Panc1 (cell line): ENCODE measurements around the gene CHRNA5. TPM values are rescaled to one million over a fixed set of nuclear protein-coding genes. Genes with fewer than 3 reads are reported as not detected.

Experiments
- ATAC-seq: fragments of 200-7000 bp; cut with Tn5 transposase; 2 replicates; pipeline ENCODE4 v1.9.1; 2020; ENCODE audit warnings: mild to moderate bottlenecking, moderate library complexity
- BruUV-seq: library from RNA; stranded (reverse); fragments of 400-500 nt; replicated peaks from 2 replicates; lab custom pipeline; 2021; lab: Mats Ljungman, UMichigan
- CTCF ChIA-PET: fragments of 300-600 bp; sonication (Branson Sonifier 250); formaldehyde crosslinking; loops from one replicate; lab custom pipeline; 2022; ENCODE audit warnings: antibody characterized with exemption; lab: Charles Lee
- POLR2A ChIA-PET: fragments of 300-600 bp; sonication (Branson Sonifier 250); formaldehyde crosslinking; loops from one replicate; lab custom pipeline; 2022; ENCODE audit warnings: antibody characterized with exemption; lab: Charles Lee
- DNase-seq: peaks from one replicate; pipeline ENCODE4 v3.0.0-alpha.2; 2010; ENCODE audit warnings: low read depth, low spot score
- H3K27ac ChIP-seq: 2 replicates; pipeline ENCODE4 v1.5.1; 2011; ENCODE audit warnings: mild to moderate bottlenecking, low read length, inconsistent platforms
- H3K27me3 ChIP-seq: fragments of 200-500 bp; sonication (Bioruptor generic); 2 replicates; pipeline ENCODE4 v1.6.0; 2014; ENCODE audit warnings: low read length, inconsistent platforms; ENCODE audit not compliant: control insufficient read depth, insufficient read depth
- H3K36me3 ChIP-seq: fragments of 200-500 bp; sonication (Bioruptor generic); 2 replicates; pipeline ENCODE4 v1.5.1; 2014; ENCODE audit warnings: inconsistent platforms, mild to moderate bottlenecking, low read length, moderate library complexity; ENCODE audit not compliant: control insufficient read depth, insufficient read depth
- H3K4me1 ChIP-seq: 2 replicates; pipeline ENCODE4 v1.5.1; 2011; ENCODE audit warnings: inconsistent platforms, mild to moderate bottlenecking, low read length, moderate library complexity; ENCODE audit not compliant: control insufficient read depth, insufficient read depth
- H3K4me3 ChIP-seq, 2 experiments: 2 replicates each; pipeline ENCODE4 v1.5.1; 2011 to 2012; ENCODE audit warnings: low read depth in 2 of 2, low read length in 2 of 2, mild to moderate bottlenecking in 2 of 2, inconsistent platforms in 1 of 2, moderate library complexity in 1 of 2
- H3K9me3 ChIP-seq: fragments of 200-500 bp; sonication (Bioruptor generic); 2 replicates; pipeline ENCODE4 v1.5.1; 2014; ENCODE audit warnings: low read depth, mild to moderate bottlenecking, inconsistent platforms, low read length, moderate library complexity; ENCODE audit not compliant: control insufficient read depth, insufficient read depth
- POLR2AphosphoS5 ChIP-seq: IDR thresholded peaks from 2 replicates; pipeline ENCODE4 v1.6.1; 2012; ENCODE audit warnings: mild to moderate bottlenecking, low read depth, low read length, moderate library complexity
- REST ChIP-seq, 2 experiments: IDR thresholded peaks; 2 replicates each; pipeline ENCODE4 v1.6.1; 2011 to 2012; ENCODE audit warnings: low read depth in 2 of 2, control low read depth in 1 of 2, low read length in 1 of 2, mild to moderate bottlenecking in 1 of 2, moderate library complexity in 1 of 2; ENCODE audit not compliant: insufficient read depth in 1 of 2
- SIN3A ChIP-seq: IDR thresholded peaks from 2 replicates; pipeline ENCODE4 v1.6.1; 2012; ENCODE audit warnings: low read depth, mild to moderate bottlenecking, low read length, moderate library complexity, borderline replicate concordance; ENCODE audit not compliant: insufficient read depth
- TCF7L2 ChIP-seq: IDR thresholded peaks from 2 replicates; pipeline ENCODE4 v1.6.1; 2011; ENCODE audit warnings: mild to moderate bottlenecking, low read depth, low read length, inconsistent platforms
- in situ Hi-C: cut with HindIII; loops from 2 replicates; pipeline ENCODE4 v1.10.0; 2016; ENCODE audit warnings: low sequenced_read_pairs, low pct_unique_long_range_greater_than_20kb
- intact Hi-C: fragments of 100-400 bp; cut with micrococcal nuclease; formaldehyde crosslinking; loops from one replicate; pipeline ENCODE4 v1.10.0; 2022; ENCODE audit not compliant: unreplicated experiment
- total RNA-seq: library from RNA; stranded (reverse); gene quantifications from one replicate; pipeline ENCODE4 v1.2.1, GENCODE V29; 2021; ENCODE audit not compliant: unreplicated experiment
- TF ChIP-seq, protein P1 (sequence below): fragments of 450-650 bp; IDR thresholded peaks from 2 replicates; pipeline ENCODE4 v1.5.1; 2017; ENCODE audit warnings: mild to moderate bottlenecking

The CHRNA5 gene
- total RNA-seq, 1 experiment from 2014 or later: 52.4 TPM

DNA sequence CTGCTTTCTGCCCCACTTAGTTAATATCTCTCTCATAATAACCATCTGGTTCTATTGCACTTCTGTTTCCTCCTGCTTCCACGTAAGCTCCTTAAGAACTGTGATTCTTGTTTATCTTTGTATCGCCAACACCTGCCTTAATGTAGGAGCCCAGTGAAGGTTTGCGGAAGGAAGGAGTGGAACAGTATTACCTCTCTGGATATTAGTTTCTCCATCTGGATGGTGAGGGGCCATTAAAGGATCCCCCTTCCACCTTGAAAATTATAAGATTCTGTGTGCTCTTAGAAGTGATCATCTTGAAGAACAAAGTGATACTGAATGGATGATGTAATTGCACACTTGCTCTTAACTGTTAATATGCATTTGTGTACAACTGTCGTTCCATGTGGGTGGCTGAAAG lies 2.2 kb downstream of the CHRNA5 start:
- ChIA-PET CTCF (interaction anchor here (0.7 kb wide), 1 partner anchor 260 kb away, joined by 3 read pairs; no protein-coding TSS in a partner anchor), POLR2A (interaction anchor here (0.6 kb wide), 1 partner anchor 305 kb away, joined by 6 read pairs; the partner anchor contains the start of gene MORF4L1)
- Histone ChIP-seq H3K9me3 (no peaks in the 10 kb centered on the region), H3K4me1 (peaks cover 18% of the 10 kb centered on the region), H3K36me3 (no peaks in the 10 kb centered on the region), H3K27ac (peak overlapping the region; percentile 66), H3K4me3 (peak overlapping the region; percentile 33 to 85), H3K27me3 (no peaks in the 10 kb centered on the region)
- no peak for TF ChIP-seq TCF7L2
- TF ChIP-seq REST (IDR thresholded peaks at IDR 0.05; ENCODE audit: insufficient read depth in 1 of 2, low read depth in 2 of 2, low read length in 1 of 2): no peak
- TF ChIP-seq POLR2AphosphoS5: no peak
- TF ChIP-seq SIN3A: no peak
- TF ChIP-seq, protein P1, sequence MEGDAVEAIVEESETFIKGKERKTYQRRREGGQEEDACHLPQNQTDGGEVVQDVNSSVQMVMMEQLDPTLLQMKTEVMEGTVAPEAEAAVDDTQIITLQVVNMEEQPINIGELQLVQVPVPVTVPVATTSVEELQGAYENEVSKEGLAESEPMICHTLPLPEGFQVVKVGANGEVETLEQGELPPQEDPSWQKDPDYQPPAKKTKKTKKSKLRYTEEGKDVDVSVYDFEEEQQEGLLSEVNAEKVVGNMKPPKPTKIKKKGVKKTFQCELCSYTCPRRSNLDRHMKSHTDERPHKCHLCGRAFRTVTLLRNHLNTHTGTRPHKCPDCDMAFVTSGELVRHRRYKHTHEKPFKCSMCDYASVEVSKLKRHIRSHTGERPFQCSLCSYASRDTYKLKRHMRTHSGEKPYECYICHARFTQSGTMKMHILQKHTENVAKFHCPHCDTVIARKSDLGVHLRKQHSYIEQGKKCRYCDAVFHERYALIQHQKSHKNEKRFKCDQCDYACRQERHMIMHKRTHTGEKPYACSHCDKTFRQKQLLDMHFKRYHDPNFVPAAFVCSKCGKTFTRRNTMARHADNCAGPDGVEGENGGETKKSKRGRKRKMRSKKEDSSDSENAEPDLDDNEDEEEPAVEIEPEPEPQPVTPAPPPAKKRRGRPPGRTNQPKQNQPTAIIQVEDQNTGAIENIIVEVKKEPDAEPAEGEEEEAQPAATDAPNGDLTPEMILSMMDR: no peak
- in situ Hi-C loops: no loop called here
- intact Hi-C loops: no loop called here
- DNase-seq: no peak
- BruUV-seq: no TSS peak
- ATAC-seq: no peak

DNA sequence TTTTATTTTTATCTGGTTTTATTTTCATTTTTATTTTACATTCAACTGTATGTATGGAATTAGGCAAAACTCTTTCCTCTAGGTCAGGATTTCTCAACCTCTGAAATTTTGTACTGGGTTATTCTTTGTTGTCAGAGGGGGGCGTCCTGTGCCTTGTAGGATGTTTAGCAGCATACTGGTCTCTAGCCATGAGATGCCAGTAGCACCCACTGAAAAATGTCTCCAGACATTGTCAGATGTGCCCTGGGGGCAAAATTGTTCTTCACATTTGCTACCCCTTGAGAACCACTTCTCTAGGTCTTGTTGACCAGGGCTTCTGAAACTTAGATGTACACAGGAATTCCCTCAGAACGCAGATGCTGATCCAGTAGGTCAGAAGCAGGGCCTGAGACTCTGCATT lies 5.4 kb downstream of the CHRNA5 start:
- Histone ChIP-seq H3K27ac (no peak overlapping the region), H3K36me3 (no peaks in the 10 kb centered on the region), H3K9me3 (no peaks in the 10 kb centered on the region), H3K4me3 (no peak overlapping the region), H3K27me3 (no peaks in the 10 kb centered on the region), H3K4me1 (peaks cover 13% of the 10 kb centered on the region)
- DNase-seq: no peak
- intact Hi-C loops: no loop called here
- BruUV-seq: no TSS peak
- in situ Hi-C loops: no loop called here
- no peak for ATAC-seq
- POLR2A ChIA-PET: no interaction called here
- CTCF ChIA-PET: no interaction called here
- no peak for TF ChIP-seq REST (IDR thresholded peaks at IDR 0.05; ENCODE audit: insufficient read depth in 1 of 2, low read depth in 2 of 2, low read length in 1 of 2)
- TF ChIP-seq, protein P1: peak; percentile 26
